Measurements from ENCODE around the gene FAM111A. TPM values are rescaled to one million over a fixed set of nuclear protein-coding genes. Genes with fewer than 3 reads are reported as not detected.
A peak's percentile ranks its signal among the peaks of the same experiment; 100 is the strongest.
"Not testable (repeated sequence)": the region's sequence is repeated elsewhere in the genome, so short reads cannot be mapped to it uniquely, and the experiment has no call there.

FAM111A gene
- total and polyA plus RNA-seq, 9 donors, result 10.6 to 26.5 (median 20.4) TPM

- intact Hi-C loops (cut with DNase I), result no loop called here
- peak in 1 of 5 donors; percentile 11 for DNase-seq
- Histone ChIP-seq H3K27me3 (no peaks in the 10 kb centered on the region), H3K4me3 (no peak overlapping the region), H3K36me3 (no peaks in the 10 kb centered on the region), H3K27ac (no peak overlapping the region), H3K9me3 (no peaks in the 10 kb centered on the region), H3K4me1 (ENCODE audit: insufficient read depth) (peaks cover 3% of the 10 kb centered on the region)
- WGBS, 3 donors, result 7 to 12% (median 9%) methylated on average over 23 of the region's 23 CpGs
- no peak for TF ChIP-seq POLR2A (IDR thresholded peaks at IDR 0.05)
Observed at GRCh38 chr11:59102259-59102765, 40.3 kb upstream of the FAM111A start.

DNA sequence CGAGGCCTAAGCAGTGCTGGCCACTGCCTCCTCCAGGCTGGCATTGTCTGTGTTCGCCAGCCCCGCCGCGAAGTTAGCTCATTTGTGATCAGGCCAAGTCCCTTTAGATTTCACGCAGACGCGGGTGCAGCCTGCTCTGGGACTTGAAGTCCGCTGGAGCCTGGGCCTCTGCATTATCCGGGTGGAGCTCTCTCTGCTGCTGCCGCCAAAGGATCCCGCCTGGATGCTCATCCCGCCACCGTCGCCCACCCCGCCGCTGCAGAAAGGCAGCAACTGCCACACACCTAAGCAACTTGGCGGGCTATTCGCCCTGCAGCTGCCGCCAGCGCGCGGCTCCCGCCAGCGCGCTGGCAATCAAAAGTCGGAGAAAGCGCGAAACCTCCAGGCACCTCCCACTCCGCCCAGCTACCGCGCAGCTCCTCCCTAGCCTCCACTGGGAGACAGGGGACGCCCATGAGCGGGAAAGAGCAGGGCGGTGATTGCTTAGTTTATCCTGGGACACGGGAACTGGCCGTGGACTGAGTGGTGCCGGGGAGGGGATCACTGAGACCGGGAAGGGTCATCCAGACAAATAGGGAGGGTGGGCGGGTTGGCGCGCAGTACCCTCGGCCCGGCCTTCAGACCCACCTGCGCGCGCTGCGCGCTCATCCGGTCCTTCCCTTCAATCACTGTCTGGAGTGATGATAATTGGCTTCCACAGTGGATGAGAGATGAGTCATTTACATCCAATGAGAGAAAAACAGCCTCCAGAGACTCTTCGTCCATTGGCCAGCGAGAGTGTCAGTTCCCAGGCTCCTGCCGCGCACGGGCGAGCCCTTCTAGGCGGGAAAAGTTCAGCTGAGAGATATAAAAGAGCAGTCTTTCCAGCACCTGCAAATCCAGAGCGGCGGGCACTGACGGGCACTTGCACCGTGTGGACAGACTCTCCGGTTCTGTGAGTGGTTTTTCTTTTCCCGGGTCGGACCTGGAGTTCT is 36.0 kb upstream of the FAM111A start, which contains the start of gene FAM111B:
Gene FAM111B, plus strand, starts transcription at position 875 of the 974 bp plus-strand sequence. CDS start 2,389 bp downstream, outside the sequence.
- TF ChIP-seq POLR2A (IDR thresholded peaks at IDR 0.05), result no peak
- no peak for TF ChIP-seq EP300 (IDR thresholded peaks at IDR 0.05)
- TF ChIP-seq CTCF (IDR thresholded peaks at IDR 0.05), result no peak
- no peaks in the 10 kb centered on the region for H3K36me3 ChIP-seq
- intact Hi-C loops (cut with DNase I), result no loop called here
- H3K4me3 ChIP-seq, result peak within 1 kb of the TSS; percentile 46
- WGBS, 3 donors, result 1% methylated on average over 62 to 64 of the region's 64 CpGs
- DNase-seq, result peak; percentile 65 to 75 (median 68)
- peaks cover 3% of the 10 kb centered on the region for H3K4me1 ChIP-seq (ENCODE audit: insufficient read depth)
- no peaks in the 10 kb centered on the region for H3K27me3 ChIP-seq
- no peak within 1 kb of the TSS for H3K27ac ChIP-seq
- H3K9me3 ChIP-seq, result no peaks in the 10 kb centered on the region

DNA sequence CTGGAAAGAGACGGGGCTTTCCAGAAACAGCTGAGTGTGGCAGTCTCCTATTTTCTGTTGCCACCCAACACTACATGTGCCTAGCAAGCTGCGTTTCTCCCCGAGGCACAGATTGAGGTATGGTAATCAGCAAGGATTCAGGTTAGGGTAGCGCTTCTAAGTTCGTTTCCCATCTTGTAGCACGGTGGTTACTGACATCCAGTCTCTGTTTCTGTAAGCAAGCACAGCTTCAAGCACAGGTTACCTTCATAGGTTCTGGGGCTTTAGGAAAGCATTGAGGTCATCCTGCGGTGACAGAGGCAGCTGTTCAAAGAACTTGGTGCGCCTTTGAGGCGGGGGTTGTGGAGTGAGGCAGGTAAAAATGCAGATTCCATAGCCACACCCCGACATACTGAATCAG is 34.9 kb upstream of the FAM111A start:
- H3K27me3 ChIP-seq; H3K9me3 ChIP-seq; H3K27ac ChIP-seq; H3K36me3 ChIP-seq; DNase-seq; intact Hi-C loops (cut with DNase I); H3K4me1 ChIP-seq (ENCODE audit: insufficient read depth); H3K4me3 ChIP-seq: not testable (repeated sequence)
- 26 to 31% (median 29%) methylated on average over 10 of the region's 10 CpGs for WGBS, 3 donors

DNA sequence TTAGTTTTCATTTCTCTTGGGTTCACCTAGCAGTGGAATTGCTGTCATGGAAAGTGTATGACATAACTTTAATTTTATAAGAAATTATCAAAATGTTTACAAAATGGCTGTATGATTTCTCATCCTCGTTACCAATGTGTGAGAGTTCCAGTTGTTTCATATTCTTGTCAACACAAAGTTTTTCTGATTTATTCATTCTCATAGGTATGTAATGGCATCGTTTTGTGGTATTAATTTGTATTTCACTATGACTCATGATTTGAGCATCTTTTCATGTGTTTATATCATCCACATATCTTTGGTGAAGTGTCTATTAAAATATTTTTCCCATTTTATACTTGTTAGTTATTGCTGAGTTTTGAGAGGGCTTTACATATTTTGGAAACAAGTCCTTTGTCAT is 30.2 kb upstream of the FAM111A start:
- DNase-seq, result no peak
- Histone ChIP-seq H3K4me1 (ENCODE audit: insufficient read depth) (no peaks in the 10 kb centered on the region), H3K36me3 (no peaks in the 10 kb centered on the region), H3K27ac (no peak overlapping the region), H3K9me3 (no peaks in the 10 kb centered on the region), H3K27me3 (no peaks in the 10 kb centered on the region), H3K4me3 (no peak overlapping the region)
- intact Hi-C loops (cut with DNase I), result no loop called here
- no peak for TF ChIP-seq POLR2A (IDR thresholded peaks at IDR 0.05)
- TF ChIP-seq CTCF (IDR thresholded peaks at IDR 0.05), result no peak
- no peak for TF ChIP-seq EP300 (IDR thresholded peaks at IDR 0.05)
- WGBS, 3 donors, result 69 to 83% (median 72%) methylated on average over 2 of the region's 2 CpGs

- intact Hi-C loops (cut with DNase I), result no loop called here
- WGBS, 3 donors, result 98 to 99% (median 99%) methylated on average over 3 of the region's 3 CpGs
- Histone ChIP-seq H3K27ac (no peak overlapping the region), H3K27me3 (no peaks in the 10 kb centered on the region), H3K9me3 (no peaks in the 10 kb centered on the region), H3K4me3 (no peak overlapping the region), H3K4me1 (ENCODE audit: insufficient read depth) (no peaks in the 10 kb centered on the region), H3K36me3 (no peaks in the 10 kb centered on the region)
- TF ChIP-seq POLR2A (IDR thresholded peaks at IDR 0.05) (no peak), CTCF (IDR thresholded peaks at IDR 0.05) (no peak), EP300 (IDR thresholded peaks at IDR 0.05) (no peak)
- no peak for DNase-seq
Observed at GRCh38 chr11:59114344-59114743, 28.3 kb upstream of the FAM111A start.

Data from ovary (tissue), 9 donors.